Measurements from ENCODE around the gene PIK3CD. TPM values are rescaled to one million over a fixed set of nuclear protein-coding genes. Genes with fewer than 3 reads are reported as not detected.

The PIK3CD gene
- total RNA-seq, 1 donor from 2014 or later: 15.7 TPM

DNA sequence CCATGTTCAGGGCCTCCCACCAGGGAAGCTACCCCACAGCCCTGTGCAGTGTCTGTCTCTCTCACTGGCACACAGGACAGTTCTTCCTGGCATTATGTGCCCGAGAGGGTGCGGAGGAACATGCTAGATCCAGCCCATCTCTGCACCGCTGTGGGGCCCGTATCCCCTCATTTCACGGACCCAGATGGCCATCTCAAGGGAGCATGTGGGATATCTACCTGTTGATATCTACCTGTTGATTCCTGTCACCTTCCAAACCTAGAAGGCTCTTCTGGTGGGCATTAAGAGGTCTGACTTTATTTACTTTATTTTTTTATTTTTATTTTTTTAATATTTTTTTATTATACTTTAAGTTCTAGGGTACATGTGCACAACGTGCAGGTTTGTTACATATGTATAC, 11.7 kb downstream of the PIK3CD start:
- peaks cover 13% of the 10 kb centered on the region for H3K27me3 Mint-ChIP-seq
- no peak overlapping the region for H3K27ac Mint-ChIP-seq
- DNase-seq (ENCODE audit: low spot score, unreplicated experiment): no peak
- no peak for TF ChIP-seq CTCF (IDR thresholded peaks at IDR 0.05; ENCODE audit: unreplicated experiment)
- H3K9me3 Mint-ChIP-seq (ENCODE audit: low read depth): no peaks in the 10 kb centered on the region
- H3K4me1 Mint-ChIP-seq (ENCODE audit: low read depth): no peaks in the 10 kb centered on the region
- no peaks in the 10 kb centered on the region for H3K36me3 Mint-ChIP-seq (ENCODE audit: insufficient read depth)
- no peak overlapping the region for H3K4me3 Mint-ChIP-seq (ENCODE audit: low read depth)

DNA sequence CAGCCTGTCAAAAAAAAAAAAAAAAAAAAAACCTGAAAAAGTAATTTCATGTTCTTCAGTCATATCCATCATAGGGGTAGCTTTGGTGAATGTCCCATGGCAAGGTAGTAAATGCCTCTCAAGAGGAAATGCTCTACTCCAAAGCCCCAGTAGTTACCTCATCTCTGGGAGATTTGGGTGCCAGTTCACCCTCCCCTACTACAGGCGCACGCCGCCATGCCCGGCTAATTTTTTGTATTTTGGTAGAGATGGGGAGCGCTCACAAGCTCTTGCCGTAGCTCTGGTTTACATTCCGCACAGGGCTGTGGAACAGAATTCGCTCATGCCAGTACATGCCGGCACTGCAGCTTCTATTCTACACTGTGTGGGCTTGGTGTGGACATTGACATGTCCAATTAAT, 13.7 kb downstream of the PIK3CD start:
- Mint-ChIP-seq H3K27ac (no peak overlapping the region), H3K36me3 (ENCODE audit: insufficient read depth) (no peaks in the 10 kb centered on the region), H3K9me3 (ENCODE audit: low read depth) (no peaks in the 10 kb centered on the region), H3K4me1 (ENCODE audit: low read depth) (no peaks in the 10 kb centered on the region), H3K27me3 (peaks cover 11% of the 10 kb centered on the region), H3K4me3 (ENCODE audit: low read depth) (no peak overlapping the region)
- no peak for DNase-seq (ENCODE audit: low spot score, unreplicated experiment)
- TF ChIP-seq CTCF (IDR thresholded peaks at IDR 0.05; ENCODE audit: unreplicated experiment): no peak

DNA sequence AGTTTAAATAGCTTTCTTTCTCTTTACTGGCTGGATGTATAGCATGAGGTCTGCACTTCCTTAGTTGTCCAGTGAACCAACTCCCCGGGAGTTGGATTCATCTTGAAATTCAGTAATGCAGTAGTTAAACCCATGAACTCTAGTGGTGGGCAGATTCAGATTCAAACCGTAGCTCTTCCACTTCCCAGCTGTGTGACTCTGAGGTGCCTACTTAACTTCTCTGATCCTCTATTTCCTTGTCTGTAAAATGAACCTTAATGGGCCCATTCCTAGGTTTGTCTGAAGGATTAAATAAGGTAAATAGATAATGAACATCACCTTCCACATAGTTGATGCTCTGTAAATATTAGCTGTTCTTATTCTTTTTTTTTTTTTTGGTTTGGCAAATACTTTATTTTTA, 16.5 kb downstream of the PIK3CD start:
- H3K9me3 Mint-ChIP-seq (ENCODE audit: low read depth): no peaks in the 10 kb centered on the region

DNA sequence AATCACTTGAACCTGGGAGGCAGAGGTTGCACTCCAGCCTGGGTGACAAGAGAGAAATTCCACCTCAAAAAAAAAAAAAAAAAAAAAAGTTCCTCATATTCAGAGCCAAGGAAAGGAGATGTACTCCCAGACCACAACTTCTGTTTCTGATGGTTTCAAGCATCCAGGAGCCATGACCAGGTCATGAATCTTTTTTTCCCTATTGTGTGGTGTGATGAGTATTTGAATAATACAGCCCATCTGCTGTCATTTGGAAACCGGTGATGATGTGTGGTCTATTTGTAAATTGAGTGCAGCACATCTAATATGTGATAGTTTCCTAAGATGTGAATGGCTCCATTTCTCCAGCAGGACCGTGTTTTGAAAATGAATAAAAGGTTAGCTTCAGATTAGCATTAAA, 18.6 kb downstream of the PIK3CD start:
- Mint-ChIP-seq H3K4me1 (ENCODE audit: low read depth) (no peaks in the 10 kb centered on the region), H3K27me3 (peaks cover 3% of the 10 kb centered on the region), H3K36me3 (ENCODE audit: insufficient read depth) (no peaks in the 10 kb centered on the region), H3K9me3 (ENCODE audit: low read depth) (no peaks in the 10 kb centered on the region), H3K4me3 (ENCODE audit: low read depth) (no peak overlapping the region), H3K27ac (no peak overlapping the region)
- DNase-seq (ENCODE audit: low spot score, unreplicated experiment): no peak
- no peak for TF ChIP-seq CTCF (IDR thresholded peaks at IDR 0.05; ENCODE audit: unreplicated experiment)

More for the DNA sequence above, 16.5 kb downstream of the PIK3CD start:
- H3K27me3 Mint-ChIP-seq: peaks cover 6% of the 10 kb centered on the region
- H3K4me1 Mint-ChIP-seq (ENCODE audit: low read depth): no peaks in the 10 kb centered on the region
- no peaks in the 10 kb centered on the region for H3K36me3 Mint-ChIP-seq (ENCODE audit: insufficient read depth)
- H3K4me3 Mint-ChIP-seq (ENCODE audit: low read depth): no peak overlapping the region
- no peak for DNase-seq (ENCODE audit: low spot score, unreplicated experiment)
- no peak for TF ChIP-seq CTCF (IDR thresholded peaks at IDR 0.05; ENCODE audit: unreplicated experiment)
- no peak overlapping the region for H3K27ac Mint-ChIP-seq

- TF ChIP-seq CTCF (IDR thresholded peaks at IDR 0.05; ENCODE audit: unreplicated experiment): no peak
- no peak for DNase-seq (ENCODE audit: low spot score, unreplicated experiment)
- Mint-ChIP-seq H3K27ac (no peak overlapping the region), H3K36me3 (ENCODE audit: insufficient read depth) (no peaks in the 10 kb centered on the region), H3K27me3 (no peaks in the 10 kb centered on the region), H3K9me3 (ENCODE audit: low read depth) (no peaks in the 10 kb centered on the region), H3K4me3 (ENCODE audit: low read depth) (no peak overlapping the region), H3K4me1 (ENCODE audit: low read depth) (no peaks in the 10 kb centered on the region)
Measured at GRCh38 chr1:9671377-9672140, 20.0 kb downstream of the PIK3CD start.
